PC-3 (cell line): Measurements from ENCODE around the gene SYNJ2. TPM values are rescaled to one million over a fixed set of nuclear protein-coding genes. Genes with fewer than 3 reads are reported as not detected.

Experiments used
- ATAC-seq: fragments of 200-7000 bp; cut with Tn5 transposase; 2 replicates; pipeline ENCODE4 v1.9.1; 2020; ENCODE audit warnings: mild to moderate bottlenecking, moderate library complexity
- BruUV-seq: library from RNA; stranded (reverse); fragments of 400-500 nt; replicated peaks from 2 replicates; lab custom pipeline; 2021; lab: Mats Ljungman, UMichigan
- CTCF ChIA-PET: fragments of 300-600 bp; sonication (Branson Sonifier 250); formaldehyde crosslinking; loops from one replicate; lab custom pipeline; 2022; ENCODE audit warnings: antibody characterized with exemption; lab: Charles Lee
- POLR2A ChIA-PET: fragments of 300-600 bp; sonication (Branson Sonifier 250); formaldehyde crosslinking; loops from one replicate; lab custom pipeline; 2022; ENCODE audit warnings: antibody characterized with exemption; ENCODE audit not compliant: unreplicated experiment; lab: Charles Lee
- DNase-seq: peaks from one replicate; pipeline ENCODE4 v3.0.0-alpha.2; 2015
- H2AFZ ChIP-seq: fragments of 300-600 bp; sonication (generic); 2 replicates; pipeline ENCODE4 v1.6.0; 2016; ENCODE audit warnings: antibody characterized with exemption, low read length
- H3F3A ChIP-seq: fragments of 300-600 bp; sonication (generic); one replicate; pipeline ENCODE4 v1.6.0; 2017; ENCODE audit warnings: antibody characterized with exemption, low read length, control low read depth, mild to moderate bottlenecking; ENCODE audit not compliant: unreplicated experiment
- H3K27ac ChIP-seq: fragments of 300-600 bp; sonication (generic); 2 replicates; pipeline ENCODE4 v1.5.1; 2016; ENCODE audit warnings: mild to moderate bottlenecking, low read length
- H3K27me3 ChIP-seq: fragments of 300-600 bp; sonication (generic); 2 replicates; pipeline ENCODE4 v1.6.1; 2016; ENCODE audit warnings: low read length, mixed read lengths
- H3K36me3 ChIP-seq: fragments of 300-600 bp; sonication (generic); 2 replicates; pipeline ENCODE4 v1.6.1; 2016; ENCODE audit warnings: low read depth, mixed run types, low read length, mixed read lengths
- H3K4me1 ChIP-seq: fragments of 300-600 bp; sonication (generic); 2 replicates; pipeline ENCODE4 v1.5.1; 2016; ENCODE audit warnings: low read length; ENCODE audit not compliant: insufficient read depth
- H3K4me2 ChIP-seq: fragments of 300-600 bp; sonication (generic); 2 replicates; pipeline ENCODE4 v1.6.0; 2016; ENCODE audit warnings: low read length
- H3K4me3 ChIP-seq: fragments of 300-600 bp; sonication (generic); 2 replicates; pipeline ENCODE4 v1.5.1; 2016; ENCODE audit warnings: mild to moderate bottlenecking, low read length, mixed read lengths
- H3K79me2 ChIP-seq: fragments of 300-600 bp; sonication (generic); 2 replicates; pipeline ENCODE4 v1.6.1; 2017; ENCODE audit warnings: low read length, mixed read lengths
- H3K9ac ChIP-seq: fragments of 300-600 bp; sonication (generic); 2 replicates; pipeline ENCODE4 v1.6.0; 2016; ENCODE audit warnings: mild to moderate bottlenecking, low read length
- H3K9me2 ChIP-seq: fragments of 300-600 bp; sonication (generic); replicated peaks from 2 replicates; pipeline ENCODE4 v1.6.1; 2016; ENCODE audit warnings: mixed run types, low read length, mixed read lengths
- H3K9me3 ChIP-seq: fragments of 300-600 bp; sonication (generic); 2 replicates; pipeline ENCODE4 v1.6.1; 2016; ENCODE audit warnings: low read length, mixed read lengths
- H4K20me1 ChIP-seq: fragments of 300-600 bp; sonication (generic); 2 replicates; pipeline ENCODE4 v1.6.1; 2016; ENCODE audit warnings: low read length, mixed read lengths
- CTCF ChIP-seq: fragments of 300-600 bp; sonication (generic); conservative IDR thresholded peaks from 2 replicates; pipeline ENCODE4 v1.5.1; 2017; ENCODE audit warnings: antibody characterized with exemption, low read depth, mild to moderate bottlenecking, low read length
- EZH2 ChIP-seq: fragments of 300-600 bp; sonication (generic); IDR thresholded peaks from one replicate; pipeline ENCODE4 v1.6.1; 2017; ENCODE audit warnings: antibody characterized with exemption, mild to moderate bottlenecking, low read length; ENCODE audit not compliant: unreplicated experiment
- EZH2phosphoT487 ChIP-seq: fragments of 300-600 bp; sonication (generic); IDR thresholded peaks from 2 replicates; pipeline ENCODE4 v1.6.1; 2018; ENCODE audit warnings: mild to moderate bottlenecking, antibody characterized with exemption, low read length, borderline replicate concordance
- intact Hi-C: fragments of 100-400 bp; cut with micrococcal nuclease; formaldehyde crosslinking; loops from 2 replicates; pipeline ENCODE4 v1.9.0; 2023
- total RNA-seq: library from RNA; depleted of rRNA; stranded (reverse); fragments of >200 nt; gene quantifications from 2 replicates; pipeline ENCODE4 v1.2.3, GENCODE V29; 2014

SYNJ2 gene
- total RNA-seq, 1 experiment from 2014 or later, result 21.5 TPM

DNA sequence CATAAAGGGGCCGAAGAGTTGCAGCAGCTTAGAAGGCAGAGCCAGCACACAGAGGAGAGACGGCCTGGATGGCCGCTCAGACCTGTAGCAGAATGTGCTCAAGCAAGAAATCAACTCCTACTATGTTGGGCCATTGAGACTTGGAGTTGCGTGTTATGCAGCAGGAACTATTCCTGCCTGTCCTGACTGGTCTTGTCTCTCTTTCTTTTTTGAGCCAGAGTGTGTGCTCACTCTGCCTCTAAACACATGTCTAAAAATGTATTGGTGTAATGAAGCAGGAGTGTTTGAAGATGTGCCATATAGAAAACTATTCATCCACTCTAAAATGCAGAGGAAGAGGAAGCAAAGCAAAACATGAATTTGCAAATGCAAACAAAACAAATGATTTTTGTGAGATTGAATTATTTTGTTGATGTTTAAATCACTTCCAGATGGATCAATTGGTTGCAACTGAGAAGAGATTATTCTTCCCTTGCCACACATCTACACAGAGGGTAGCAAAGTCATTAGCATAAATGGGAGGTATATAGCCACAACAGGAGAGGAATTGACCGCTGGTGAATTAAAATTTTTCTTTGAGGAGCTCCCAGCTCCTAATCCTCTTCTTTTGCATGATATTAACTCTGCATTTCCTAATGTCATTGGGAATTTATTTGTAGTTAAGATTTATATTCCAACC, 20.4 kb upstream of the SYNJ2 start:
- POLR2A ChIA-PET, result interaction anchor here (0.7 kb wide), 1 partner anchor 362 kb away, joined by 3 read pairs; no protein-coding TSS in a partner anchor
- no peak overlapping the region for H3K4me3 ChIP-seq
- H3F3A ChIP-seq, result no peaks in the 10 kb centered on the region
- intact Hi-C loops, result no loop called here
- no peak overlapping the region for H3K4me2 ChIP-seq
- H3K36me3 ChIP-seq, result no peaks in the 10 kb centered on the region
- 0 out of 2 replicates have a peak, but pooled peaks cover 4% of the 10 kb centered on the region for H3K9me3 ChIP-seq
- CTCF ChIA-PET, result no interaction called here
- no peak overlapping the region for H2AFZ ChIP-seq
- no peaks in the 10 kb centered on the region for H3K4me1 ChIP-seq
- H3K27ac ChIP-seq, result no peak overlapping the region
- TF ChIP-seq EZH2 (no peak), CTCF (no peak), EZH2phosphoT487 (no peak)
- no peak for ATAC-seq
- no peak overlapping the region for H3K9ac ChIP-seq
- H4K20me1 ChIP-seq, result no peaks in the 10 kb centered on the region
- H3K27me3 ChIP-seq, result no peaks in the 10 kb centered on the region
- H3K9me2 ChIP-seq, result no peaks in the 10 kb centered on the region
- no TSS peak for BruUV-seq
- no peak for DNase-seq
- H3K79me2 ChIP-seq, result no peaks in the 10 kb centered on the region

- Histone ChIP-seq H2AFZ (no peak overlapping the region), H3K27me3 (no peaks in the 10 kb centered on the region), H3K4me1 (no peaks in the 10 kb centered on the region), H3K79me2 (no peaks in the 10 kb centered on the region), H3F3A (no peaks in the 10 kb centered on the region), H3K9me3 (0 out of 2 replicates have a peak, but pooled peaks cover 4% of the 10 kb centered on the region), H3K4me3 (no peak overlapping the region), H3K9me2 (no peaks in the 10 kb centered on the region), H4K20me1 (no peaks in the 10 kb centered on the region), H3K36me3 (no peaks in the 10 kb centered on the region), H3K4me2 (no peak overlapping the region), H3K27ac (no peak overlapping the region), H3K9ac (no peak overlapping the region)
- ATAC-seq (no peak), DNase-seq (no peak)
- ChIA-PET POLR2A (no interaction called here), CTCF (no interaction called here)
- no TSS peak for BruUV-seq
- TF ChIP-seq EZH2 (no peak), EZH2phosphoT487 (no peak), CTCF (no peak)
- intact Hi-C loops, result no loop called here
Measured at GRCh38 chr6:157961832-157962575, 19.7 kb upstream of the SYNJ2 start.
